WTC11 (cell line): ENCODE results near the gene ARHGAP15. TPM values are rescaled to one million over a fixed set of nuclear protein-coding genes. Genes with fewer than 3 reads are reported as not detected.

Experiments used
- ATAC-seq: fragments of 200-7000 bp; cut with Tn5 transposase; 2 replicates; pipeline ENCODE4 v1.10.0; 2021; ENCODE audit warnings: mild to moderate bottlenecking, moderate library complexity
- CTCF ChIA-PET: fragments of 300-600 bp; sonication (Branson Sonifier 250); formaldehyde crosslinking; loops from one replicate; lab custom pipeline; 2021; ENCODE audit warnings: antibody characterized with exemption; lab: Charles Lee
- POLR2A ChIA-PET: fragments of 350-600 bp; sonication (Branson Sonifier 250); formaldehyde crosslinking; loops from one replicate; lab custom pipeline; 2021; ENCODE audit warnings: antibody characterized with exemption; lab: Charles Lee
- DNase-seq: peaks from one replicate; pipeline ENCODE4 v3.0.0; 2021; ENCODE audit warnings: low spot score
- H3K27ac Mint-ChIP-seq: 2 replicates; pipeline ENCODE4 v1.8.0; 2021; ENCODE audit warnings: mixed read lengths
- H3K27me3 Mint-ChIP-seq: 2 replicates; pipeline ENCODE4 v1.8.0; 2021; ENCODE audit warnings: low read depth, mild to moderate bottlenecking, moderate library complexity, mixed read lengths
- H3K36me3 Mint-ChIP-seq: 2 replicates; pipeline ENCODE4 v1.8.0; 2021; ENCODE audit warnings: mixed read lengths
- H3K4me1 Mint-ChIP-seq: 2 replicates; pipeline ENCODE4 v1.8.0; 2022; ENCODE audit warnings: mixed read lengths
- H3K4me3 Mint-ChIP-seq: 2 replicates; pipeline ENCODE4 v1.8.0; 2021; ENCODE audit warnings: mild to moderate bottlenecking, moderate library complexity, mixed read lengths
- H3K9me3 Mint-ChIP-seq: 2 replicates; pipeline ENCODE4 v1.8.0; 2021; ENCODE audit warnings: mixed read lengths
- ARID4B ChIP-seq: sonication (generic); formaldehyde crosslinking; IDR thresholded peaks from 2 replicates; pipeline ENCODE4 v1.8.0; 2023; ENCODE audit warnings: missing genetic modification reagents, mild to moderate bottlenecking, borderline replicate concordance
- ATF1 ChIP-seq: sonication (generic); formaldehyde crosslinking; IDR thresholded peaks from 2 replicates; pipeline ENCODE4 v1.8.1; 2023; ENCODE audit warnings: mild to moderate bottlenecking, moderate library complexity, missing genetic modification reagents
- ESRRA ChIP-seq: sonication (generic); formaldehyde crosslinking; IDR thresholded peaks from 2 replicates; pipeline ENCODE4 v1.8.1; 2022; ENCODE audit warnings: mild to moderate bottlenecking, missing genetic modification reagents, borderline replicate concordance
- FOXP1 ChIP-seq: sonication (generic); formaldehyde crosslinking; IDR thresholded peaks from 2 replicates; pipeline ENCODE4 v1.8.0; 2022; ENCODE audit warnings: missing genetic modification reagents, mild to moderate bottlenecking, moderate library complexity, borderline replicate concordance
- GABPB1 ChIP-seq: sonication (generic); formaldehyde crosslinking; IDR thresholded peaks from 2 replicates; pipeline ENCODE4 v1.8.1; 2023; ENCODE audit warnings: mild to moderate bottlenecking, missing genetic modification reagents
- HMGA2 ChIP-seq: fragments of 250-450 bp; sonication (Bioruptor Pico); IDR thresholded peaks from 2 replicates; pipeline ENCODE4 v1.4.0; 2021; ENCODE audit warnings: mild to moderate bottlenecking, moderate library complexity
- IRF2 ChIP-seq: sonication (generic); formaldehyde crosslinking; IDR thresholded peaks from 2 replicates; pipeline ENCODE4 v1.8.0; 2022; ENCODE audit warnings: low read depth, missing genetic modification reagents, borderline replicate concordance
- MXD4 ChIP-seq: fragments of 250-450 bp; sonication (Bioruptor Pico); IDR thresholded peaks from 2 replicates; pipeline ENCODE4 v1.8.0; 2021; ENCODE audit warnings: mild to moderate bottlenecking, moderate library complexity, borderline replicate concordance
- NFATC4 ChIP-seq: fragments of 250-450 bp; sonication (Bioruptor Pico); IDR thresholded peaks from 2 replicates; pipeline ENCODE4 v1.9.0; 2021; ENCODE audit warnings: mild to moderate bottlenecking
- OVOL2 ChIP-seq: fragments of 250-450 bp; sonication (Bioruptor Pico); IDR thresholded peaks from 2 replicates; pipeline ENCODE4 v1.9.0; 2021; ENCODE audit warnings: mild to moderate bottlenecking, borderline replicate concordance
- RELA ChIP-seq: sonication (generic); formaldehyde crosslinking; IDR thresholded peaks from 2 replicates; pipeline ENCODE4 v1.8.1; 2022; ENCODE audit warnings: missing genetic modification reagents, mild to moderate bottlenecking, borderline replicate concordance
- STAT6 ChIP-seq: sonication (generic); formaldehyde crosslinking; conservative IDR thresholded peaks from 2 replicates; pipeline ENCODE4 v1.8.1; 2023; ENCODE audit warnings: mild to moderate bottlenecking, low read depth, missing genetic modification reagents, moderate library complexity
- TEAD1 ChIP-seq: sonication (generic); formaldehyde crosslinking; IDR thresholded peaks from 2 replicates; pipeline ENCODE4 v1.8.0; 2022; ENCODE audit warnings: mild to moderate bottlenecking, missing genetic modification reagents
- ZNF317 ChIP-seq: sonication (generic); formaldehyde crosslinking; IDR thresholded peaks from 2 replicates; pipeline ENCODE4 v1.8.1; 2023; ENCODE audit warnings: low read depth, mild to moderate bottlenecking, moderate library complexity, missing genetic modification reagents, borderline replicate concordance
- ZNF416 ChIP-seq: fragments of 250-450 bp; sonication (Bioruptor Pico); IDR thresholded peaks from 2 replicates; pipeline ENCODE4 v1.9.0; 2021; ENCODE audit warnings: mild to moderate bottlenecking, inconsistent platforms
- ZNF512 ChIP-seq: sonication (generic); formaldehyde crosslinking; IDR thresholded peaks from 2 replicates; pipeline ENCODE4 v1.8.1; 2022; ENCODE audit warnings: missing genetic modification reagents, borderline replicate concordance
- ZNF532 ChIP-seq: fragments of 250-450 bp; sonication (Bioruptor Pico); IDR thresholded peaks from 2 replicates; pipeline ENCODE4 v1.9.0; 2021; ENCODE audit warnings: mild to moderate bottlenecking, borderline replicate concordance
- total RNA-seq: library from RNA; stranded (reverse); gene quantifications from 3 replicates; pipeline ENCODE4 v1.2.3, GENCODE V29; 2021

Gene ARHGAP15
- total RNA-seq, 1 experiment from 2014 or later: 0.28 TPM

GRCh38 chr2:143415571-143415970 is 286.4 kb downstream of the ARHGAP15 start:
- Mint-ChIP-seq H3K4me1 (no peaks in the 10 kb centered on the region), H3K27ac (no peak overlapping the region), H3K9me3 (0 out of 2 replicates have a peak, but pooled peaks cover 4% of the 10 kb centered on the region), H3K4me3 (no peak overlapping the region), H3K36me3 (no peaks in the 10 kb centered on the region), H3K27me3 (no peaks in the 10 kb centered on the region)
- ATAC-seq (no peak), DNase-seq (no peak)
- POLR2A ChIA-PET: no interaction called here
- CTCF ChIA-PET: no interaction called here
- TF ChIP-seq ATF1 (CRISPR knock-in tag): no peak
- no peak for TF ChIP-seq MXD4 (CRISPR knock-in tag)
- no peak for TF ChIP-seq OVOL2 (CRISPR knock-in tag)
- TF ChIP-seq STAT6 (CRISPR knock-in tag): no peak
- no peak for TF ChIP-seq NFATC4 (CRISPR knock-in tag)
- TF ChIP-seq HMGA2 (CRISPR knock-in tag): no peak
- no peak for TF ChIP-seq ZNF317 (CRISPR knock-in tag)
- no peak for TF ChIP-seq RELA (CRISPR knock-in tag)
- TF ChIP-seq TEAD1: no peak
- TF ChIP-seq ZNF532 (CRISPR knock-in tag): no peak
- TF ChIP-seq GABPB1 (CRISPR knock-in tag): no peak
- TF ChIP-seq ZNF416 (CRISPR knock-in tag): no peak
- no peak for TF ChIP-seq FOXP1 (CRISPR knock-in tag)
- TF ChIP-seq ESRRA (CRISPR knock-in tag): no peak
- TF ChIP-seq IRF2 (CRISPR knock-in tag): no peak
- TF ChIP-seq ARID4B (CRISPR knock-in tag): no peak
- no peak for TF ChIP-seq ZNF512 (CRISPR knock-in tag)
